ENCODE measurements around the gene ME2.

Gene ME2

GRCh38 chr18:50917021-50917420 is 38.1 kb downstream of the ME2 start:
- H3K4me3 ChIP-seq (replicated peaks in 1 of 2; ENCODE audit: low read depth in 2 of 2, low read length in 2 of 2) = no peak overlapping the region
- TF ChIP-seq, protein P1, sequence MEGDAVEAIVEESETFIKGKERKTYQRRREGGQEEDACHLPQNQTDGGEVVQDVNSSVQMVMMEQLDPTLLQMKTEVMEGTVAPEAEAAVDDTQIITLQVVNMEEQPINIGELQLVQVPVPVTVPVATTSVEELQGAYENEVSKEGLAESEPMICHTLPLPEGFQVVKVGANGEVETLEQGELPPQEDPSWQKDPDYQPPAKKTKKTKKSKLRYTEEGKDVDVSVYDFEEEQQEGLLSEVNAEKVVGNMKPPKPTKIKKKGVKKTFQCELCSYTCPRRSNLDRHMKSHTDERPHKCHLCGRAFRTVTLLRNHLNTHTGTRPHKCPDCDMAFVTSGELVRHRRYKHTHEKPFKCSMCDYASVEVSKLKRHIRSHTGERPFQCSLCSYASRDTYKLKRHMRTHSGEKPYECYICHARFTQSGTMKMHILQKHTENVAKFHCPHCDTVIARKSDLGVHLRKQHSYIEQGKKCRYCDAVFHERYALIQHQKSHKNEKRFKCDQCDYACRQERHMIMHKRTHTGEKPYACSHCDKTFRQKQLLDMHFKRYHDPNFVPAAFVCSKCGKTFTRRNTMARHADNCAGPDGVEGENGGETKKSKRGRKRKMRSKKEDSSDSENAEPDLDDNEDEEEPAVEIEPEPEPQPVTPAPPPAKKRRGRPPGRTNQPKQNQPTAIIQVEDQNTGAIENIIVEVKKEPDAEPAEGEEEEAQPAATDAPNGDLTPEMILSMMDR (IDR thresholded peaks at IDR 0.05; ENCODE audit: low read depth, low read length) = no peak
- peak; percentile 7 to 61 for DNase-seq (ENCODE audit: low read depth in 2 of 2)

GRCh38 chr18:50918153-50918552 is 39.2 kb downstream of the ME2 start:
- TF ChIP-seq, protein P1 (IDR thresholded peaks at IDR 0.05; ENCODE audit: low read depth, low read length) = no peak
- no peak for DNase-seq (ENCODE audit: low read depth in 2 of 2)
- H3K4me3 ChIP-seq (replicated peaks in 1 of 2; ENCODE audit: low read depth in 2 of 2, low read length in 2 of 2) = no peak overlapping the region

GRCh38 chr18:50924372-50924771 is 45.5 kb downstream of the ME2 start:
- TF ChIP-seq, protein P1 (IDR thresholded peaks at IDR 0.05; ENCODE audit: low read depth, low read length) = no peak
- H3K4me3 ChIP-seq (replicated peaks in 1 of 2; ENCODE audit: low read depth in 2 of 2, low read length in 2 of 2) = no peak overlapping the region
- peak in 1 of 2 donors; percentile 24 for DNase-seq (ENCODE audit: low read depth in 2 of 2)

DNA sequence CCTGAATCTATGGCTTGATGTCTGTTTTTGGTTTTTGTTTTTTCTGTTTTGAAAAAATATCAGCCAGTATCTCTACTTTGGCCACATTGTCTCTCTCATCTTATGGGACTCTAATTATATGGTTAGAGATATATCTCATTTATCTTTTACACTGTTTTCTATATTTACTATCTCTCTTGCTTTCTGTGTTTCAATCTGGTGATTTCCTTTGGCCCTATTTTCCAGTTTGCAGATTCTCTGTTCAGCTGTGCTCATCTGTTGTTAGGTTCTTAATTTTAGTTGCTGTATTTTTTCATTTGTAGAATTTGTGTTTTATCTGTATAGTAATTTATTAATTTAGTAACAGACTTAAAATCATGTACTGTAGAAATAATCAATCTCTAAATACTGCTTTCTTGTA is 47.6 kb downstream of the ME2 start:
- TF ChIP-seq, protein P1 (IDR thresholded peaks at IDR 0.05; ENCODE audit: low read depth, low read length) = no peak
- no peak for DNase-seq (ENCODE audit: low read depth in 2 of 2)
- H3K4me3 ChIP-seq (replicated peaks in 1 of 2; ENCODE audit: low read depth in 2 of 2, low read length in 2 of 2) = no peak overlapping the region

DNA sequence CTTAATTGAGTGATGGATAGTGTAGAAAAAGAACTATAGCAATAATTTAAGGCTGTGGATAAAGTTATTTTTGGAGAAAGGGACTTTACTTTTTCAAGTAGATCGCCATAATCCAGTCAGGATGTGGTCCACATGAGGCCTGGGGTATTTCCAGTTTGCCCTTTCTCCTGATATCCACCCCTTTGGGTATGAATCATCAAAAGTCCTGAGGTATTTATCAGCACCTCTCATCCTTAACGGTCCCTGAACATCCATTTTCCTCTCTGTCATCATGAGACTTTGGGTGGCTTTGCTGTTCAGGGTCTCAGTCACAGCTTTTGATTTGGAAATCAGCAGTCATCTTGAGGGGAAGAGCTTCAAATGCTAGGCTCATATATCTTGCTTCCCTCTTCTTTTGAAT is 49.6 kb downstream of the ME2 start:
- DNase-seq (ENCODE audit: low read depth in 2 of 2) = peak in 1 of 2 donors; percentile 25
- TF ChIP-seq, protein P1 (IDR thresholded peaks at IDR 0.05; ENCODE audit: low read depth, low read length) = no peak
- no peak overlapping the region for H3K4me3 ChIP-seq (replicated peaks in 1 of 2; ENCODE audit: low read depth in 2 of 2, low read length in 2 of 2)

GRCh38 chr18:50933684-50934083 is 54.8 kb downstream of the ME2 start:
- TF ChIP-seq, protein P1 (IDR thresholded peaks at IDR 0.05; ENCODE audit: low read depth, low read length) = no peak
- DNase-seq (ENCODE audit: low read depth in 2 of 2) = no peak
- H3K4me3 ChIP-seq (replicated peaks in 1 of 2; ENCODE audit: low read depth in 2 of 2, low read length in 2 of 2) = no peak overlapping the region

DNA sequence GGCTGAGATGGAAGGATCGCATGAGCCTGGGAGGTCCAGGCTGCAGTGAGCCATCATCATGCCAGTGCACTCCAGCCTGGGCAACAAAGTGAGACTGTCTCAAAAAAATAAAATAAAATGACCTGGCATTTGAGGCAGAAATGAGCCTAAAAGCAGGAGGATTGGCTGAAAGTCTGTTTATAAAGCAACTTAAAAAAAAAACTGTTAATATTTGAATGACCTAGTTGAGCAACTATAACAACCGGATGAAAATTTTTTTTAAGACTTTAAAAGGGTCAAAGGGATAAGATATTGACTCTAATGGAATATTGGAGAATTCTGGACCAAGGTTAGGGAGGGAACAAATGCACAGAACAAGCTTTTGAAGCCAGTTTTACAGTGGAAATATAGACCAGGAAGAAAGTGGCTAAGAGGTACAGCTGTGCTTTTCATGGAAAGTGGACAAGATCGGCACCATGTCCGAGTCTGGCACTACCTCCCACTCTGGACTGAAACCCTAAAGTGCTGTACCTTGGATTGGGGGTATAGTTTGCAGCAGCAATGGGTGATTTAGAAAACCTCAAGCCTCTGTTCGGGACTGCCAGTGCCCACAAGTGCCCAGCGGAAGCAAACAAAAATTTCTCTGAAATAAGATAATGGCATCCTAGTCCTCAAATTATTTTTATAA is 55.8 kb downstream of the ME2 start:
- no peak for DNase-seq (ENCODE audit: low read depth in 2 of 2)
- TF ChIP-seq, protein P1 (IDR thresholded peaks at IDR 0.05; ENCODE audit: low read depth, low read length) = no peak
- no peak overlapping the region for H3K4me3 ChIP-seq (replicated peaks in 1 of 2; ENCODE audit: low read depth in 2 of 2, low read length in 2 of 2)
